ENCODE data around the gene XYLT1.

The XYLT1 gene

DNA sequence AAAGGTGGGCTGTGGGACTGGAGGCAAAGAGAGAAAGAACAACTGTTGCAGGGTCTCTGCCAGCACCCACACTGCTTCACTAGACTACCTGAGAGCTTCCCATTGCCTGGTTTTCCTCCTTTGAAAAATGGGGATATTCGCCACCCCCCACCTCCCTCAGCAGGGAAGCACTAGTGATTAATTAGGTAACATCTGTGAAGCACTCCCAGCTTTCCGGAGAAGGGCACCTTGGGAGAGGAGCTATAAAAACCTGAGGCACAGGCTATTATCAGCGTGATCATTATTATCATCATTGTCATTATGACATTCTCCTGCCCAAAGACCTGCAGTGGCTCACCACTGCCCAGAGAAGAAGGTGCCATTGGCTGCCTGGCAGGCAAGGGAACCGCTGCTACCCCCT is 83.5 kb downstream of the XYLT1 start:
- no peak overlapping the region for H3K27ac ChIP-seq
- TF ChIP-seq, protein P1, sequence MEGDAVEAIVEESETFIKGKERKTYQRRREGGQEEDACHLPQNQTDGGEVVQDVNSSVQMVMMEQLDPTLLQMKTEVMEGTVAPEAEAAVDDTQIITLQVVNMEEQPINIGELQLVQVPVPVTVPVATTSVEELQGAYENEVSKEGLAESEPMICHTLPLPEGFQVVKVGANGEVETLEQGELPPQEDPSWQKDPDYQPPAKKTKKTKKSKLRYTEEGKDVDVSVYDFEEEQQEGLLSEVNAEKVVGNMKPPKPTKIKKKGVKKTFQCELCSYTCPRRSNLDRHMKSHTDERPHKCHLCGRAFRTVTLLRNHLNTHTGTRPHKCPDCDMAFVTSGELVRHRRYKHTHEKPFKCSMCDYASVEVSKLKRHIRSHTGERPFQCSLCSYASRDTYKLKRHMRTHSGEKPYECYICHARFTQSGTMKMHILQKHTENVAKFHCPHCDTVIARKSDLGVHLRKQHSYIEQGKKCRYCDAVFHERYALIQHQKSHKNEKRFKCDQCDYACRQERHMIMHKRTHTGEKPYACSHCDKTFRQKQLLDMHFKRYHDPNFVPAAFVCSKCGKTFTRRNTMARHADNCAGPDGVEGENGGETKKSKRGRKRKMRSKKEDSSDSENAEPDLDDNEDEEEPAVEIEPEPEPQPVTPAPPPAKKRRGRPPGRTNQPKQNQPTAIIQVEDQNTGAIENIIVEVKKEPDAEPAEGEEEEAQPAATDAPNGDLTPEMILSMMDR (IDR thresholded peaks at IDR 0.05) = no peak
- no peak for TF ChIP-seq ZFX (IDR thresholded peaks at IDR 0.05; ENCODE audit: borderline replicate concordance)

DNA sequence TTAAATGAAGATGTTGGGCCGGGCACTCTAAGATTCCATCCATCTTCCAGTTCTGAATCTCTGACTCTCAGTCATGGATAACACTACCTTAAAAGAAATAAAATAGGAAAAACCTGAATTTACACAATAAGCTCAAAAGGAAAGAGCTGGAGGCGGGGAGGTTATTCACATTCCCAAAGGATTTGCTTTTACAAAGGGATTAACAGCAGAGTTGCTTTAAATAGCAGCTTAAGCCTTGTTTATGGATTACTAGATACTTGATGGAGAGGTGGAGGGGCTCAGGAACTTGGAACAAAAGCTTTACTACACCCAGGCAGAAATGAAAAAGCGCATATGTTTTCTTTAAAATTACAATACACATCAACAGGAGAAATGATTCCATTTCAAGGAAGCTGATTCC is 84.5 kb downstream of the XYLT1 start:
- TF ChIP-seq ZFX (IDR thresholded peaks at IDR 0.05; ENCODE audit: borderline replicate concordance) = no peak
- TF ChIP-seq, protein P1 (IDR thresholded peaks at IDR 0.05) = no peak
- no peak overlapping the region for H3K27ac ChIP-seq

DNA sequence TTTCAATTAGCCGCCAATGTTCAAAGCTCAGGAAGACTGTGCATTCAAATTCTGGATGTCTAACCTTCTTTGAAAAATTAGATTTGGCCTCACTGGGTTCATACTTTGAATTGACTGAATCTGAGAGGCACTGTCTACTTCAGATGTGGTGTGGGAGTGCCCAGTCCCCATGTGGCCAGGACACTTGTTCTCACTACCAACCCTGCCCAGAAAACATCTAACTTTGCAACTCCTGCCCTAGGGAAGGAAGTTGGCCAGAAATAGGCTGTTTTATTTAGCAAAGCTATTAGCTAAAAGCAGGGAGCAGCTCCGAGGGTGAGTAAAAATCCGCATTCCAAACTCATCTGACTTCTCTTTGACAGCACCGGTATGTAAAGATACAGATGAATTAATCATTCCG is 86.3 kb downstream of the XYLT1 start:
- TF ChIP-seq ZFX (IDR thresholded peaks at IDR 0.05; ENCODE audit: borderline replicate concordance) = no peak
- TF ChIP-seq, protein P1 (IDR thresholded peaks at IDR 0.05) = no peak
- H3K27ac ChIP-seq = no peak overlapping the region

DNA sequence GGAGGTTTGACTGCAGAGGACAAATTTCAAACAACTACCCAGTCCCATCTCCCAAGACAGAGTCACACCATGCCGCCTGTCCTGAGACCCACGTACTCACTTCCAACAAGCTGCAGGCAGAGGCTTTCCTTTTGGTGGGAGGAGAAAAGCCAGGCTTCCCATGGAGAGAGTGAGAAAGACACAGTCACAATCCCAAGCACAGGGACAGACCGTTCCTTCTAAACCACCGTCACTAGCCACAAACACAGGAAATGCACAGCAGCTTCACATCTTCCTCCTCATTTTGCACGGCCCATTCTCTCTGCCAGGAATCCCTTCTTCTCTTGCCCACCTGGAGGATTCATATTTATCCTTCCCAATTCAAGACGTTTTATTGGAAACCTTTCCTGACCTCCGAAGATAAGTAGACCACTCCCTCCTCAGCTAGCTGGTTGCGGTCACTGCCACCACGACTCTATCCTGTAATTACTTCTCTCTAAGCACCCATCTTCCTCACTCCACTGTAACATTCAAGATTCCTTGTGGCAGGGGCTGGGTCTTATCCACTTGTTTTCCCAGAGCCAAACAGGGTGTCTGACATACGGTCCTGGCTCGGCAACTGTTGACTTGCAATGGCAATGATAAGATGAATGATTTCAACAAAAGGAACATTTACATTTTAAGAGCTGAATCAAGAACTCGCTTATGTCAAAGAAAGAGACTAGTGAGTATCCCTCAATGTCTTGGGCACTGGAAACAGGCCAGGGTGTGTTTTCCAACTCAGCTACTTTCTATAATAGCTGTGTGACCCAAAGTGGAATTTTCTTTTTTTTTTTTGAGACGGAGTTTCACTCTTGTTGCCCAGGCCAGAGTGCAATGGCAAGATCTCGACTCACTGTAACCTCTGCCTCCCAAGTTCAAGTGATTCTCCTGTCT is 87.6 kb downstream of the XYLT1 start:
- no peak overlapping the region for H3K27ac ChIP-seq
- TF ChIP-seq, protein P1 (IDR thresholded peaks at IDR 0.05) = no peak
- no peak for TF ChIP-seq ZFX (IDR thresholded peaks at IDR 0.05; ENCODE audit: borderline replicate concordance)

DNA sequence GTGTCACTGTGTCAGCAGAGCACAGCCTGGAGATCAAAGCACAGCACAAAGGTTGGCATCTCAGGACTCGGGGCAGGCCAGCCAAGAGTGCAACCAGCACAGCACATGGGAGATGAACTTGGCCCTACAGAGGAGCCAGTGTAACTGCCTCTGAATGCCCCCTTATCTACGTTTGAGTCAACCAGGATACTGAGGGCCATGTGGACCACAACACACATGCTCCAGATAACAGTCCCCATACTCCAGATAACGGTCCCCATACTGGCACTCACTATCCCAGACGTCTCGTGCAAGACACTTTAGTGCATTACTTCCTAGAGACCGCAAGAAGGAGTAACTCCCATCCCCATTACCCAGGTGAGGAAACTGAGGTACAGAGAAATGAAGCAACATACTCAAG is 88.2 kb downstream of the XYLT1 start:
- no peak overlapping the region for H3K27ac ChIP-seq
- TF ChIP-seq, protein P1 (IDR thresholded peaks at IDR 0.05) = no peak
- no peak for TF ChIP-seq ZFX (IDR thresholded peaks at IDR 0.05; ENCODE audit: borderline replicate concordance)

DNA sequence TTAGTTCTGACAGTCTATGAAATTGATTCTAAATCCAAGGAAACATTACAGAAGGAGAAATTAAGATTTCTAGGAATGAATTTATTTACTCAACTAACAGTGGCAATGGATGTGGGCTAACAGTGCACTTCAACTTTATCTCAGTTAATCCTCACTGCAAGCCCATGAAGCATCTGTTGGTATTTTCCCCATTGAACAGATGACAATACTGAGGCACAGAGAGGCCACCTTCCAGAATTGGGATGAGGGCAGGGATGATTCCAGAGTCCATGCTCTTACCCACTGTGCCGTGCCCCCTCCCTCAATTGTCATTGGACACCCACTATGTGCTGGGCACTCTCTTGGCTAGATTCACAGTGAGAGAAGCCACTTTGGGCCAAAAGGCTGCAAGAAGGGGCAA is 89.0 kb downstream of the XYLT1 start:
- TF ChIP-seq, protein P1 (IDR thresholded peaks at IDR 0.05) = no peak
- no peak for TF ChIP-seq ZFX (IDR thresholded peaks at IDR 0.05; ENCODE audit: borderline replicate concordance)
- no peak overlapping the region for H3K27ac ChIP-seq

DNA sequence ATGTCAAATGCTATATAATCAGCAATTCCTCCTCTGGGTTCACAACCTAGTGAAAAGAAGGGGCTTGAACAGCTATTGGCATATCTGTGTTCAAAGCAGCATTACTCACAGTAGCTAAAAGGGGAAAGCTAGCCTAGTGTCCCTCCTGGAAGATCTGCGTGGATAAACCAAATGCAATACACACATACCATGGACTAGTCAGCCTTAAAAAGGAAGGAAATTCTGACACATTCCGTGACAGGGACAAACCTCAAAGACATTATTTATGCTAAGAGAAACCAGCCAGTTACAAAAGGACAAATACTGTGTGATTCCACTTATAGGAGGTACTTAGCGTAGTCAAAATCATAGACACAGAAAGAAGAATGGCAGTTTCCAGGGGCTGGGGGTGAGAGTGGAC is 90.1 kb downstream of the XYLT1 start:
- no peak for TF ChIP-seq ZFX (IDR thresholded peaks at IDR 0.05; ENCODE audit: borderline replicate concordance)
- no peak overlapping the region for H3K27ac ChIP-seq
